T47D (cell line): ENCODE results near the gene POU2F1.

Source experiments
- DNase-seq, 2 experiments: peaks; one replicate each; pipeline versions ENCODE4 v3.0.0 to v3.0.0-alpha.2; 2011 to 2012; ENCODE audit warnings: low read depth in 1 of 2, low spot score in 1 of 2
- JUND ChIP-seq: IDR thresholded peaks from 2 replicates; pipeline ENCODE4 v1.6.1; 2012; ENCODE audit warnings: low read depth
- in situ Hi-C: cut with HindIII; loops from 2 replicates; pipeline ENCODE4 v1.10.0; 2016; ENCODE audit warnings: low sequenced_read_pairs, low pct_unique_long_range_greater_than_20kb

POU2F1 gene

GRCh38 chr1:167220537-167221125 lies at the start of gene POU2F1:
Gene POU2F1 (plus strand): TSS chr1:167220886. CDS start chr1:167220898, 12 bp downstream.
- no peak for TF ChIP-seq JUND
- in situ Hi-C loops = no loop called here

DNA sequence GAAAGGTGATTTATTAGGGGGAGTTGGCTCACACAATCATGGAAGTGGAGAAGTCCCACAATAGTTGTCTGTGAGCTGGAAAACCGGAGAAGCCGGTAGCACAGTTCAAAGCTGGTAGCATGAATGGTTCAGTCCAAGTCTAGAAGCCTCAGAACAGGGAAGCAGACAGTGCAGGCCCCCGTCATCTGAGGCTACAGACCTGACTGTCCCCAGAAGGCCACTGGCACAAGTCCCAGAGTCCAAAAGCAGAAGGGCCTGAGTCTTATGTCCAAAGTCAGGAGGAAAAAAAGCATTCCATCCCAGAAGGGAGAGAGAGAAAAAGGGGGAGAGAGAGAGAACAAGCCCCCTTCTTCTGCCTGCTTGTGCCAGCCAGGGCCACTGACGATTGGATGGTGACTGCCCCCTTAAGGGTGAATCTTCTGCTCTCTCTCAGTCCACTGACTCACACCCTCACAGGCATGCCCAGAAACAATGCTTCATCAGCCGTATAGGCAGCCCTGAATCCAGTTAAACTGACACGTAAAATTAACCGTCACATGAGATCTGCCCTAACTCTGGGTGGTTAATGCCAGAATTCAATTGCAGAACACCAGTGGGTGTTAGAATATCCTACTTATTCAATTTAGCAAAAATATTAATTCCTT lies 49.3 kb upstream of the POU2F1 start:
- peak in 1 of 2 experiments; percentile 28 for DNase-seq
- in situ Hi-C loops = no loop called here
- no peak for TF ChIP-seq JUND

More at GRCh38 chr1:167220537-167221125, at the start of gene POU2F1:
- DNase-seq = peak; percentile 84 to 99

GRCh38 chr1:167173516-167174184 lies 47.0 kb upstream of the POU2F1 start:
- TF ChIP-seq JUND = no peak
- in situ Hi-C loops = no loop called here
- DNase-seq = no peak

- in situ Hi-C loops = no loop called here
- TF ChIP-seq JUND = no peak
- no peak for DNase-seq
Measured at GRCh38 chr1:167175901-167176300, 44.8 kb upstream of the POU2F1 start.

GRCh38 chr1:167178831-167179230 lies 41.9 kb upstream of the POU2F1 start:
- no peak for DNase-seq
- TF ChIP-seq JUND = no peak
- in situ Hi-C loops = no loop called here

GRCh38 chr1:167182571-167183320 lies 37.9 kb upstream of the POU2F1 start:
- TF ChIP-seq JUND = no peak
- in situ Hi-C loops = no loop called here
- DNase-seq = no peak

GRCh38 chr1:167184081-167184480 lies 36.6 kb upstream of the POU2F1 start:
- in situ Hi-C loops = no loop called here
- DNase-seq = no peak
- TF ChIP-seq JUND = no peak

DNA sequence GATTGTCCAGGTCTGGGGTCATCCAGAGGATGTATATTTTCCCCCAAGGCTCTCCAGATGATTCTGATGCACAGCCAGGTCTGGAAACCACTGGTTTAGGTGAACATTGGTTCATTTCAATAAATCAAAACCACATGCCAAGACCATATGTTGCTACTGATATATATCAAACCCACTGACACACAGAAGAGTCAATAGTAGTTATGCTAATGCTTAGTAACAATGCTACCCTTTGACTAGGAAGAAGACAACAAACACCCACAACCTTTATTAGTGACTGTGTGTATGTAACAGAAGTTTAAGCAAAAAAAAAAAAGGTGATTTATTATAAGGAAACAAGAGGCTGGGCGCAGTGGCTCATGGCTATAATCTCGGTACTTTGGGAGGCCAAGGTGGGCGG lies 35.6 kb upstream of the POU2F1 start:
- in situ Hi-C loops = no loop called here
- TF ChIP-seq JUND = no peak
- DNase-seq = no peak

- in situ Hi-C loops = no loop called here
Measured at GRCh38 chr1:167185974-167186657, 34.6 kb upstream of the POU2F1 start.

DNA sequence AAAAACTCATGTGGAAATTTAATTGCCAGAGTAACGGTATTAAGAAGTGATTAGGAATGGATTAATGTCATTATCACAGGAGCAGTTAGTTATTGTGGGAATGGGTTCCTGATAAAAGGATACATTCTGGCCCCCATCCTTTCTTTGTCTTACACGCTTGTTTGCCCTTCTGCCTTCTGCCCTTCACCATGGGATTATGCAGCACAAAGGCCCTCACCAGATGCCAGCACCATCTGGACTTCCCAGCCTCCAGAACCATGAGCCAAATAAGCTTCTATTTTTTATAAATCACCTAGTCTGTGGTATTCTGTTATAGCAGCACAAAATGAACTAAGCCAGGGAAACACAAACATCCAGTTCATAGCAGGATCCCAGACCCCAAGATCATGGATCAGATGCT lies 33.9 kb upstream of the POU2F1 start:
- no peak for TF ChIP-seq JUND
- in situ Hi-C loops = no loop called here
- DNase-seq = no peak

More at GRCh38 chr1:167185974-167186657, 34.6 kb upstream of the POU2F1 start:
- DNase-seq = no peak
- no peak for TF ChIP-seq JUND

DNA sequence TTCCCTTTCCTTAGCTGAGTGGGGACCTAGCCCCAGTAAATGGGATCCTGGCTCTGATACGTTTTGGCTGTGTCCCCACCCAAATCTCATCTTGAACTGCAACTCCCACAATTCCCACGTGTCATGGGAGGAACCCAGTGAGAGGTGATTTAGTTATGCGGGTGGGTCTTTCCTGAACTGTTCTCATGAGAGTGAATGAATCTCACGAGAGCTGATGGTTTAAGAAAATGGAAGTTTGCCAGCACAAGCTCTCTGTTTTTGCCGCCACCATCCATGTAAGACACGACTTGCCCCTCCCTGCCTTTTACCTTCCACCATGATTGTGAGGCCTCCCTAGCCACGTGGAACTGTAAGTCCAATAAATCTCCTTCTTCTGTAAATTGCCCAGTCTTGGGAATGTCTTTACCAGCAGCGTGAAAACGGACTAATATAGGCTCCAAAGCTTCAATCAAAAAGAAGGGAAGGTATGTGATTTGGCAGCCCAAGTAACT lies 29.9 kb upstream of the POU2F1 start:
- DNase-seq = no peak
- TF ChIP-seq JUND = no peak
- in situ Hi-C loops = no loop called here

DNA sequence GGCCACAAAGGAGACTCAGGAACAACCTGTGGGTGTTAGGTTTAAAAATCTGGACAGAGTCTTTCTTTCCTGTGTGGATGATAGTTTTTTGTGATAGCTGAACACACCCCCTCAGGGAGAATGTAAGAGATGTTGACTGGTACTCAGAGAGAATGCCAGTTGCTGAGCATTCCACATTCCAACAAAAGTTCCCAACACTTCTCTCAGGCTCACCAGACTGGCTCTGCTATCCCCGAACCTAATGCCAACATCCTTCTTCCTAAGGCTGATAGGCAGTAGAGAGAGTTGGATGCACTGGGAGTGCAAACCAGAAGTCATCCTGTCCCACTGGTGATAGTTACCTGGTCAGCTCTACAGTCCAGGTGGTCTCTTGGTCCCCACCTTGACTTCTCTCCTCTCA lies 28.7 kb upstream of the POU2F1 start:
- DNase-seq = peak; percentile 9 to 53
- TF ChIP-seq JUND = no peak
- in situ Hi-C loops = no loop called here
